Measurements from ENCODE around the gene GATB.

GATB gene

GRCh38 chr4:151692821-151693673 is 67.8 kb downstream of the GATB start:
- DNase-seq: no peak

- no peak for DNase-seq
Observed at GRCh38 chr4:151692443-151692782, 68.4 kb downstream of the GATB start.

- no peak for DNase-seq
Observed at GRCh38 chr4:151691639-151692442, 69.0 kb downstream of the GATB start.

GRCh38 chr4:151690876-151691275 is 69.9 kb downstream of the GATB start:
- no peak for DNase-seq

- DNase-seq: no peak
Observed at GRCh38 chr4:151690164-151690870, 70.5 kb downstream of the GATB start.

- DNase-seq: no peak
Observed at GRCh38 chr4:151689211-151689991, 71.4 kb downstream of the GATB start.

- no peak for DNase-seq
Observed at GRCh38 chr4:151688785-151689043, 72.1 kb downstream of the GATB start.

- no peak for DNase-seq
Observed at GRCh38 chr4:151688003-151688784, 72.6 kb downstream of the GATB start.

- DNase-seq: no peak
Observed at GRCh38 chr4:151687021-151687640, 73.7 kb downstream of the GATB start.

- DNase-seq: no peak
Observed at GRCh38 chr4:151685303-151685702, 75.5 kb downstream of the GATB start.

- DNase-seq: no peak
Observed at GRCh38 chr4:151681085-151681484, 79.7 kb downstream of the GATB start.

GRCh38 chr4:151679231-151679630 is 81.6 kb downstream of the GATB start:
- no peak for DNase-seq

GRCh38 chr4:151678048-151678872 is 82.5 kb downstream of the GATB start:
- no peak for DNase-seq

- DNase-seq: no peak
Observed at GRCh38 chr4:151677193-151677592, 83.6 kb downstream of the GATB start.

- DNase-seq: no peak
Observed at GRCh38 chr4:151676301-151676700, 84.5 kb downstream of the GATB start.

- no peak for DNase-seq
Observed at GRCh38 chr4:151675411-151675971, 85.3 kb downstream of the GATB start.

GRCh38 chr4:151674804-151675391 is 85.9 kb downstream of the GATB start:
- DNase-seq: peak; percentile 77

- DNase-seq: no peak
Observed at GRCh38 chr4:151673908-151674520, 86.8 kb downstream of the GATB start.

- no peak for DNase-seq
Observed at GRCh38 chr4:151672996-151673395, 87.8 kb downstream of the GATB start.
